Hematopoietic multipotent progenitor cell treated with erythropoietin and hydrocortisone succinate and interleukin-3 and kit ligand, for 6 days (in vitro differentiated cells): ENCODE measurements around the gene GHRHR.
A peak's percentile ranks its signal among the peaks of the same experiment; 100 is the strongest.

Source experiments
- DNase-seq: peaks from one replicate; pipeline ENCODE4 v3.0.0-alpha.2; 2015

Gene GHRHR

DNA sequence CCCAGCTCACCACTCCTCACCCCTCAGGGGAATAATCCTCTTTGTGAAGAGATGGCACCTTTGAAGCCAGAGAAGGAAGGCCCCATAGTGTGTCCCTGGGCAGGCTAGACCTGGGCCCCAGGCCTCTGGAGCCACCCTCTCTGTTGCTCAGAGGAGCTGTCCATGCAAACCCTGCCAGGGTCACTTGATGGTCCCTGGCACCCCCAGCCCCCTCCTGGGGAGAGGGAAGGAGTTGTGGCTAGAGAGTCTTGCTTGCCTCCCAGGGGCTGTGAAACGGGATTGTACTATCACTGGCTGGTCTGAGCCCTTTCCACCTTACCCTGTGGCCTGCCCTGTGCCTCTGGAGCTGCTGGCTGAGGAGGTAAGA is 5.8 kb downstream of the GHRHR start:
- no peak for DNase-seq

GRCh38 chr7:30970074-30970473 is 6.3 kb downstream of the GHRHR start:
- no peak for DNase-seq

- no peak for DNase-seq
Observed at GRCh38 chr7:30970594-30971094, 6.9 kb downstream of the GHRHR start.

- no peak for DNase-seq
Observed at GRCh38 chr7:30971440-30971839, 7.7 kb downstream of the GHRHR start.

GRCh38 chr7:30971840-30972563 is 8.2 kb downstream of the GHRHR start:
- no peak for DNase-seq

- DNase-seq = no peak
Observed at GRCh38 chr7:30973292-30973691, 9.5 kb downstream of the GHRHR start.

DNA sequence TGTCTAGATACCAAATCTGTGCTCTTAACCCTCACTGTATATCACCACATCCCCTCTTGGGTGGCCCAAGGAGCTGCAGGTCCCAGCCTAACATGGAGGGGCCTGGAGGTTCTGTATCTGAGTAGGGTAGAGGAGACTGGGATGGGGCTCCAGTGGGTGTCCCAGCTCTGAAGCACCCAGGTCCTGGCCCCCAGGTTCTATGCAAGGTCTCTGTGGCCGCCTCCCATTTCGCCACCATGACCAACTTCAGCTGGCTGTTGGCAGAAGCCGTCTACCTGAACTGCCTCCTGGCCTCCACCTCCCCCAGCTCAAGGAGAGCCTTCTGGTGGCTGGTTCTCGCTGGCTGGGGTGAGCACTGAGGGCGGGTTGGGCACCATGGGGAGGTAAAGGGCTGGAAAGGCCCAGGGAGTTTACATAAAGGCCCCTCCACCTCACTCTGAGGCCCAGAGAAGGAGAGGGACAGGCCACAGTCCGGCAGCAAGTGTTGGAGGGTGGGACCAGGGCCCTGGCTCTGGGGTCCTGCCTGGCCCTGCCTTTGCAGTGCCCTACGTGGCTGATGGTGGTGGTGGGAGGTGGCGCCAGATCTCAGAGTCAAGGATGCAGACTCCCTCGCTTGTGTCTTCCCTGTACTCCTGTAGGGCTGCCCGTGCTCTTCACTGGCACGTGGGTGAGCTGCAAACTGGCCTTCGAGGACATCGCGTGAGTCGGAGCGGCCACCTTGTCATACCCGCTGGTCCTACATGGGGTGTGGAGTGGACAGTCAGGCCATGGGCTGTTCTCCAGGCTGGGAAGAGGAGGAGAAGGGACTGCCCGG is 10.2 kb downstream of the GHRHR start:
- DNase-seq = no peak

- peak; percentile 77 for DNase-seq
Observed at GRCh38 chr7:30974605-30975255, 11.0 kb downstream of the GHRHR start.

GRCh38 chr7:30975256-30975899 is 11.6 kb downstream of the GHRHR start:
- no peak for DNase-seq

- DNase-seq = no peak
Observed at GRCh38 chr7:30976381-30976780, 12.6 kb downstream of the GHRHR start.

DNA sequence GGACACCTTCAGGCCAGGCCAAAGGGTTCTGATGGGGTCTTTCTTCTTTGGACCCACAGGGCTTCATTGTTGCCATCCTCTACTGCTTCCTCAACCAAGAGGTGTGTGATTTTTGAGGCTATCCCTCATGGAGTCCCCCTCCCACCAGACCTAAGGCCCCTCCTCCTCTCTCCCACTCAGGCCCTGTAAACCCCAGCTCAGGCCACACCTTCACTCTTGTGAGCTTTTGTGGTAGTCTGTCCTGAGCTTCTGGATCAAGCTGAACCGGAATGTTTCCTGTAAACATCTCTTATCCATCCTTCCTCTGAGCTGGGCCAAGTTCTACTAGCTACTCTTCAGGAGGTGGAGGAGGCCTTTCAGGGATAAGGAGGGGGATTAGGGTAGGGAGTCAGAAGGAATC is 13.5 kb downstream of the GHRHR start:
- DNase-seq = no peak

GRCh38 chr7:30977896-30978564 is 14.3 kb downstream of the GHRHR start:
- DNase-seq = peak; percentile 51

DNA sequence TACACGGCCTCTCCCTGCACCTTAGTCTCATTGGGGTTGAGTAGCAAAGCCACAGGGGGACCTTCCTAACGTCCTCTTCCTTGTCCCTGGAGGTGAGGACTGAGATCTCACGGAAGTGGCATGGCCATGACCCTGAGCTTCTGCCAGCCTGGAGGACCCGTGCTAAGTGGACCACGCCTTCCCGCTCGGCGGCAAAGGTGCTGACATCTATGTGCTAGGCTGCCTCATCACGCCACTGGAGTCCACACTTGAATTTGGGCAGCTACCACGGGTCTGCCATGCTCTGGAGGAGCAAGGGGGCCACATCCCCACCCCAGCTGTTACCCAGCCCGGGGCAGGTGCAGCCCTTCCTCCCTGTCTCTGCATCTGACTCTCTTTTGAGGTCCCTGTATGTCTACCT is 15.3 kb downstream of the GHRHR start:
- no peak for DNase-seq

GRCh38 chr7:30980194-30980593 is 16.4 kb downstream of the GHRHR start:
- DNase-seq = no peak

- no peak for DNase-seq
Observed at GRCh38 chr7:30980751-30981150, 17.0 kb downstream of the GHRHR start.

DNA sequence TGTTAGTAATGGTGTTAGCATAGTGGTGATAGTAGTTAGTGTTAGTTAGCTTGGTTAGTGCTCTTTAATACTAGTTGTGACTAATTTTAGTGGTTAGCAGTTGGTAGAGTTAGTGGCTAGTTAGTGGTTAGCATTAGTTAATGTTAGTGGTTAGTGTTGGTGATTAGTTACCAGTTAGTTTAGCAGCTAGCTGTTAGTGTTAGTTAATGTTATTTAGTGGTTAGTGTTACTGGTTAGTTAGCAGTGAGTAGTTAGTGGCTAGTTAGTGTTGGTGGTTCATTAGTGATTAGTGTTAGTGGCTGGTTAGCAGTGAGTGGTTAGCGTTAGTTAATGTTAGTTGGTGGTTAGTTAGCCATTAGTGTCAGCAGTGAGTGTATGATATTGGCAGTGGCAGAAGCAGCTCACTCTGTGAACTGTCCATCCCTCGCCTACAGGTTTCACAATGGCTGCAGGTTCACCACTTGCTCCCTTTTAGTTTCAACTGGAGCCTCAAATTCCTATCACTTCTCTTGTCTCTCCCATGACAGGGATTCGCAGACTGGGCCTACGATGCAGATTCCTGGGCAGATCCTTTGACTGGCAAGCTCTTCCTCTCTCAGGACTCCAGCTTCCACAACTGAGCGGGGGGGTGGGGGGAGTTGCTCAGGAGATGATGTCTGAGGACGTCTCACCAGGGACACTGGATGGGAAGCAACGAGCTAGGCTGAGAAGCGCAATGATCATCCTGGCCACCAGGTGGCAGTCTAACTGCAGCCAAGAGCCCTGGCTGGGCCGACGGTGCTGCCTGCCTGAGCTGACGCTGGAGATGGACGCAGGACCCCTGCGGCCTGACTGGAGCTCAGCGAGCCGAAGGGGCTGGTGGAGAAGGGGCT is 19.5 kb downstream of the GHRHR start:
- DNase-seq = peak; percentile 82

- DNase-seq = no peak
Observed at GRCh38 chr7:30983914-30984247, 20.1 kb downstream of the GHRHR start.

DNA sequence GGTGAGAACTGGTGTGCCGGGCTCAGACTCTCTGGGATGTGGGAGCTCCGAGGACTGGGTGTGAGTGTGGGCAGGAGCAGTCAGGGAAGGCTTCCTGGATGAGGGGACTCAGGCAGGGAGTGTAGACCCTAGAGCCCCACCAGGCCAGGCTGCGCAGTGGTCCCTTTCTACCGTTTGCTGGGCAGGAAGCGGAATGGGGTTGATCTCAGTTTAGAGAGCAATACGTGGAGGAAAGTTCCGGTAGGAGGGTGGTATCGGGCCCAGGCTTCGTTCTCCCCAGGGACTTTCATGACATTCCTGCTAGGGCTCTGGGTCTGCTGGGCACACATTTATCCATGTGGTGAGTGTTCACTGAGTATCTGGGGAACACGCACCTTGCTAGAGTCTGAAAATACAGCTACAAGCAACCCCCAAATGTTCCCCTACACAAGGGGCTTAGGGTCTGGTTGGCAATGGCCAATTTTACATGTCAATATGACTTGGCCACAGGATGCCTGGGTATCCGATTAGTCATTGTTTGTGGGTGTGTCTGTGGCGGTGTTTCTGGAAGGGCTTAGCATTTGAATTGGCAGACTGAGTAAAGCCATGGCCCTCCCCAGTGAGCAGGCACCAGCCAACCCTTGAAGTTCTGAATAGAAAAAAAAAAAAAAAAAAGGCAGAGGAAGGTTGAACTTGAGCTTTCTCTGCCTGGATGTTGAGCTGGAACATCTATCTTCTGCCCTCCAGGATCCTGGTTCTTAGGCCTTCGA is 20.8 kb downstream of the GHRHR start:
- DNase-seq = peak; percentile 35

DNA sequence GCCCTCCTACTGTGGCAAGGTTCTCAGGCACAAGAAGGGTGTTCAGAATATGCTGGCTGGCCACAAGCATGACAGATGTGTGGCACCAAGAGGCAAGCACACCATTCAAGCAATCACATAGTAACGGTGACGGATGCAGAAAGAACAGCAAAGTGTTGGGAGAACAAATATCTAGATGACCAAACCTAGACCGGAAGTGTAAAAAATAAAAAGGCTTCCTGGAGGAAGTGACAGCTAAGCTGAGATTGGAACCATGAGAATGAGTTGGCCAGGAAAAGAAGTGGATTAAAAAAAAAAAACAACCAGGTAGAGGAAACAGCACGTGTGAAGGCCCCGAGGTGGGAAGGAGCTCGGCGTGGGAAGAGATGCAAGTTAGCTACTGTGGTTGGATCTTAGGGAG is 22.0 kb downstream of the GHRHR start:
- DNase-seq = no peak

DNA sequence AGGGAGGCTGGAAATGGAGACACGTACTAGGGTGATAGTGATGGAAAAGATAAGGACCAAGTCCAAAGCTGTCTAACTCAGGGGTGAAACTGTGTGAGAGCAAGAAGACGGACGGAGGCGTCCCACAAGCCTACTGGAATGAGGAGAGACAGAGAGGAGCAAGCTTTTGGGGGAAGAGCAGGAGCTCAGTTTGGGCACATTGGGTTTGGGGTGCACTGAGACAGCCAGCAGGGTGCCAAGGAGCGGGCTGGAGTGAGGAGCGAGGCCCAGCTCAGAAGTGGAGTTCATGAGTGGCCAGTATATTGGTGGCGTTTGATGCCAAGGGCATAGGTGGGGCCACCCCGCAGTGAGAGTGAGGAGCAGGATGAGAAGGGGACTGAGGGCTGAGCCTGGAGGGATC is 22.6 kb downstream of the GHRHR start:
- DNase-seq = no peak

GRCh38 chr7:30986738-30987137 is 23.0 kb downstream of the GHRHR start:
- no peak for DNase-seq
